Measurements from ENCODE around the gene DHRS7C.

- TF ChIP-seq POLR2A (IDR thresholded peaks at IDR 0.05; ENCODE audit: low read depth, low read length) (no peak), EZH2 (IDR thresholded peaks at IDR 0.05; ENCODE audit: borderline replicate concordance, low read depth, low read length, severe bottlenecking) (no peak)
- TF ChIP-seq, protein P1, sequence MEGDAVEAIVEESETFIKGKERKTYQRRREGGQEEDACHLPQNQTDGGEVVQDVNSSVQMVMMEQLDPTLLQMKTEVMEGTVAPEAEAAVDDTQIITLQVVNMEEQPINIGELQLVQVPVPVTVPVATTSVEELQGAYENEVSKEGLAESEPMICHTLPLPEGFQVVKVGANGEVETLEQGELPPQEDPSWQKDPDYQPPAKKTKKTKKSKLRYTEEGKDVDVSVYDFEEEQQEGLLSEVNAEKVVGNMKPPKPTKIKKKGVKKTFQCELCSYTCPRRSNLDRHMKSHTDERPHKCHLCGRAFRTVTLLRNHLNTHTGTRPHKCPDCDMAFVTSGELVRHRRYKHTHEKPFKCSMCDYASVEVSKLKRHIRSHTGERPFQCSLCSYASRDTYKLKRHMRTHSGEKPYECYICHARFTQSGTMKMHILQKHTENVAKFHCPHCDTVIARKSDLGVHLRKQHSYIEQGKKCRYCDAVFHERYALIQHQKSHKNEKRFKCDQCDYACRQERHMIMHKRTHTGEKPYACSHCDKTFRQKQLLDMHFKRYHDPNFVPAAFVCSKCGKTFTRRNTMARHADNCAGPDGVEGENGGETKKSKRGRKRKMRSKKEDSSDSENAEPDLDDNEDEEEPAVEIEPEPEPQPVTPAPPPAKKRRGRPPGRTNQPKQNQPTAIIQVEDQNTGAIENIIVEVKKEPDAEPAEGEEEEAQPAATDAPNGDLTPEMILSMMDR (IDR thresholded peaks at IDR 0.05; ENCODE audit: extremely low read depth in 1 of 2, insufficient read depth in 1 of 2, low read depth in 1 of 2, low read length in 2 of 2) = no peak
Observed at GRCh38 chr17:9772658-9773057, 18.7 kb downstream of the DHRS7C start.

All from endothelial cell of umbilical vein (primary cell).